CD14-positive monocyte (primary cell): ENCODE measurements around the gene MYPN. TPM values are rescaled to one million over a fixed set of nuclear protein-coding genes. Genes with fewer than 3 reads are reported as not detected.

Experiments used
- DNase-seq, 3 donors: peaks; one replicate each; pipeline ENCODE4 v3.0.0-alpha.2; 2011 to 2022
- H2AFZ ChIP-seq: 2 replicates; pipeline ENCODE4 v1.6.0; 2012; ENCODE audit warnings: mild to moderate bottlenecking, low read depth, low read length, inconsistent platforms; ENCODE audit not compliant: insufficient read depth, poor library complexity, severe bottlenecking
- H3K27ac ChIP-seq, 2 donors: 1 replicate in 1 of 2; 2 replicates in 1 of 2; pipeline ENCODE4 v1.5.1; 2012 to 2013; ENCODE audit warnings: low read length in 2 of 2, control low read depth in 1 of 2, inconsistent platforms in 1 of 2, low read depth in 1 of 2, mild to moderate bottlenecking in 1 of 2
- H3K27me3 ChIP-seq, 2 donors: one replicate each; pipeline versions ENCODE4 v1.6.0 to v1.6.1; 2011 to 2013; ENCODE audit warnings: low read length in 2 of 2; ENCODE audit not compliant: control insufficient read depth in 2 of 2, insufficient read depth in 2 of 2
- H3K36me3 ChIP-seq, 2 donors: replicated peaks in 1 of 2; 1 replicate in 1 of 2; 2 replicates in 1 of 2; pipeline versions ENCODE4 v1.5.1 to v1.6.1; 2012 to 2013; ENCODE audit warnings: low read length in 2 of 2, control low read depth in 1 of 2, inconsistent platforms in 1 of 2, mild to moderate bottlenecking in 1 of 2; ENCODE audit not compliant: insufficient read depth in 2 of 2, control insufficient read depth in 1 of 2
- H3K4me1 ChIP-seq, 2 donors: 1 replicate in 1 of 2; 2 replicates in 1 of 2; pipeline versions ENCODE4 v1.5.1 to v1.6.1; 2012 to 2013; ENCODE audit warnings: low read length in 2 of 2, control low read depth in 1 of 2, inconsistent platforms in 1 of 2, mild to moderate bottlenecking in 1 of 2, moderate library complexity in 1 of 2; ENCODE audit not compliant: insufficient read depth in 2 of 2, control insufficient read depth in 1 of 2
- H3K4me2 ChIP-seq: replicated peaks from 2 replicates; pipeline ENCODE3; 2012; ENCODE audit warnings: low read length, moderate library complexity, mild to moderate bottlenecking; ENCODE audit not compliant: poor library complexity, severe bottlenecking; ENCODE audit errors: extremely low read depth
- H3K4me3 ChIP-seq, 3 experiments: fragments of 200-600 bp in 1 of 3; sonication (generic) in 1 of 3; replicated peaks in 1 of 3; 1 replicate in 2 of 3; 2 replicates in 1 of 3; pipeline ENCODE4 v1.5.1; 2011 to 2013; ENCODE audit warnings: low read length in 3 of 3, mild to moderate bottlenecking in 3 of 3, control low read depth in 2 of 3, low read depth in 2 of 3, inconsistent platforms in 1 of 3, moderate library complexity in 1 of 3
- H3K79me2 ChIP-seq: 2 replicates; pipeline ENCODE4 v1.6.0; 2012; ENCODE audit warnings: mild to moderate bottlenecking, control low read depth, inconsistent platforms, low read length, moderate library complexity; ENCODE audit not compliant: insufficient read depth
- H3K9ac ChIP-seq: 2 replicates; pipeline ENCODE4 v1.6.0; 2017; ENCODE audit warnings: low read length, mild to moderate bottlenecking; ENCODE audit not compliant: insufficient read depth, poor library complexity, severe bottlenecking
- H3K9me3 ChIP-seq, 2 donors: replicated peaks in 1 of 2; 1 replicate in 1 of 2; 2 replicates in 1 of 2; pipeline versions ENCODE4 v1.5.1 to v1.6.1; 2012 to 2013; ENCODE audit warnings: low read length in 2 of 2, control low read depth in 1 of 2; ENCODE audit not compliant: control insufficient read depth in 1 of 2, insufficient read depth in 1 of 2
- H4K20me1 ChIP-seq: 2 replicates; pipeline ENCODE4 v1.6.0; 2012; ENCODE audit warnings: mild to moderate bottlenecking, low read length, control low read depth, moderate library complexity; ENCODE audit not compliant: insufficient read depth
- H3K27ac Mint-ChIP-seq, 7 donors: one replicate each; pipeline ENCODE4 v1.8.0; 2020; ENCODE audit warnings: mild to moderate bottlenecking in 7 of 7, mixed read lengths in 7 of 7, moderate library complexity in 6 of 7, inconsistent platforms in 2 of 7
- H3K27me3 Mint-ChIP-seq, 3 donors: one replicate each; pipeline ENCODE4 v1.8.0; 2021 to 2022; ENCODE audit warnings: low read depth in 3 of 3, mild to moderate bottlenecking in 3 of 3, mixed read lengths in 3 of 3, moderate library complexity in 3 of 3, inconsistent platforms in 1 of 3
- H3K36me3 Mint-ChIP-seq, 2 donors: one replicate each; pipeline ENCODE4 v1.8.0; 2020; ENCODE audit warnings: mixed read lengths in 2 of 2, inconsistent platforms in 1 of 2, mild to moderate bottlenecking in 1 of 2
- H3K4me1 Mint-ChIP-seq: one replicate; pipeline ENCODE4 v1.8.0; 2020; ENCODE audit warnings: mild to moderate bottlenecking, mixed read lengths
- H3K4me3 Mint-ChIP-seq, 2 donors: one replicate each; pipeline ENCODE4 v1.8.0; 2020; ENCODE audit warnings: mild to moderate bottlenecking in 2 of 2, mixed read lengths in 2 of 2, moderate library complexity in 1 of 2
- H3K9me3 Mint-ChIP-seq, 7 donors: one replicate each; pipeline ENCODE4 v1.8.0; 2020 to 2022; ENCODE audit warnings: mixed read lengths in 7 of 7, mild to moderate bottlenecking in 6 of 7, moderate library complexity in 6 of 7, inconsistent platforms in 2 of 7
- CTCF ChIP-seq: fragments of 200-600 bp; IDR thresholded peaks from one replicate; pipeline ENCODE4 v1.8.0; 2022; ENCODE audit warnings: antibody characterized with exemption, mild to moderate bottlenecking
- WGBS: methylation state at CpG from one replicate; pipeline ENCODE4 v1.1.5; 2013; ENCODE audit warnings: missing lambda C conversion rate; ENCODE audit not compliant: insufficient coverage; 5-methylcytosine and 5-hydroxymethylcytosine counted together
- intact Hi-C, 2 donors: fragments of 100-400 bp; cut with micrococcal nuclease; formaldehyde crosslinking; loops; one replicate each; pipeline versions ENCODE4 v1.15.0 to v1.15.1; 2023
- polyA plus RNA-seq, 3 donors: library from polyadenylated mRNA; depleted of rRNA in 1 of 3; unstranded in 2 of 3; stranded (reverse) in 1 of 3; fragments of 300-500 nt in 2 of 3; fragments of >200 nt in 1 of 3; fragmentation: Illumina TruSeq in 2 of 3; gene quantifications; 1 replicate in 2 of 3; 2 replicates in 1 of 3; pipeline ENCODE4 v1.2.3, GENCODE V29; 2012 to 2021

The MYPN gene
- polyA plus RNA-seq, 3 donors: not detected

- Histone ChIP-seq H3K27me3 (no peaks in the 10 kb centered on the region), H3K4me2 (no peak overlapping the region), H2AFZ (no peak overlapping the region), H3K36me3 (no peaks in the 10 kb centered on the region), H3K27ac (no peak overlapping the region), H3K9me3 (no peaks in the 10 kb centered on the region), H3K79me2 (no peaks in the 10 kb centered on the region), H4K20me1 (no peaks in the 10 kb centered on the region), H3K9ac (no peak overlapping the region), H3K4me3 (no peak overlapping the region), H3K4me1 (no peaks in the 10 kb centered on the region)
- intact Hi-C loops: no loop called here
- H3K4me3 Mint-ChIP-seq: no peak overlapping the region
- TF ChIP-seq CTCF: no peak
- no peaks in the 10 kb centered on the region for H3K36me3 Mint-ChIP-seq
- no peaks in the 10 kb centered on the region for H3K4me1 Mint-ChIP-seq
- no CpG with 5 or more reads among the region's 2 CpGs for WGBS
- H3K27ac Mint-ChIP-seq: no peak overlapping the region
- H3K27me3 Mint-ChIP-seq: peaks cover 0 to 4% (median 4%) of the 10 kb centered on the region in 3 donors
- H3K9me3 Mint-ChIP-seq: peaks cover 0 to 2% (median 0%) of the 10 kb centered on the region in 7 donors
- no peak for DNase-seq
Observed at GRCh38 chr10:68128015-68128414, 18.7 kb downstream of the MYPN start.

- no peaks in the 10 kb centered on the region for H3K9me3 ChIP-seq
- Mint-ChIP-seq H3K9me3 (peaks cover 0 to 3% (median 0%) of the 10 kb centered on the region in 7 donors), H3K36me3 (no peaks in the 10 kb centered on the region), H3K27ac (no peak overlapping the region), H3K4me3 (no peak overlapping the region), H3K27me3 (peaks cover 0 to 2% (median 2%) of the 10 kb centered on the region in 3 donors), H3K4me1 (no peaks in the 10 kb centered on the region)
- H2AFZ ChIP-seq: no peak overlapping the region
- no peak for TF ChIP-seq CTCF
- no peaks in the 10 kb centered on the region for H3K27me3 ChIP-seq
- no peak overlapping the region for H3K27ac ChIP-seq
- intact Hi-C loops: no loop called here
- WGBS: no CpG with 5 or more reads among the region's 1 CpG
- no peaks in the 10 kb centered on the region for H3K36me3 ChIP-seq
- no peaks in the 10 kb centered on the region for H3K79me2 ChIP-seq
- no peak overlapping the region for H3K4me2 ChIP-seq
- no peaks in the 10 kb centered on the region for H3K4me1 ChIP-seq
- no peak for DNase-seq
- no peaks in the 10 kb centered on the region for H4K20me1 ChIP-seq
- no peak overlapping the region for H3K4me3 ChIP-seq
- no peak overlapping the region for H3K9ac ChIP-seq
Observed at GRCh38 chr10:68132391-68132790, 23.1 kb downstream of the MYPN start.
